ENCODE data around the gene VEGFA. TPM values are rescaled to one million over a fixed set of nuclear protein-coding genes. Genes with fewer than 3 reads are reported as not detected.

VEGFA gene
- total and polyA plus RNA-seq, 5 donors: 163 to 296 (median 246) TPM

- WGBS: 95% methylated on average over 16 of the region's 16 CpGs
- intact Hi-C loops (cut with DNase I): no loop called here
- Histone ChIP-seq H3K27ac (ENCODE audit: low read length) (no peak overlapping the region), H3K4me3 (ENCODE audit: low read length) (no peak overlapping the region), H3K4me1 (ENCODE audit: control insufficient read depth, insufficient read depth, low read length) (no peaks in the 10 kb centered on the region), H3K27me3 (ENCODE audit: control insufficient read depth, insufficient read depth) (no peaks in the 10 kb centered on the region), H3K9me3 (ENCODE audit: control insufficient read depth, low read length) (no peaks in the 10 kb centered on the region)
- DNase-seq (no peak), ATAC-seq (no peak)
Measured at GRCh38 chr6:43744931-43745727, 24.9 kb upstream of the VEGFA start.

- intact Hi-C loops (cut with DNase I): no loop called here
- H3K4me3 ChIP-seq (ENCODE audit: low read length): no peak overlapping the region
- no peaks in the 10 kb centered on the region for H3K9me3 ChIP-seq (ENCODE audit: control insufficient read depth, low read length)
- no peak overlapping the region for H3K27ac ChIP-seq (ENCODE audit: low read length)
- no peak for ATAC-seq
- H3K27me3 ChIP-seq (ENCODE audit: control insufficient read depth, insufficient read depth): no peaks in the 10 kb centered on the region
- WGBS: 91% methylated on average over 2 of the region's 2 CpGs
- no peak for DNase-seq
- H3K4me1 ChIP-seq (ENCODE audit: control insufficient read depth, insufficient read depth, low read length): no peaks in the 10 kb centered on the region
Measured at GRCh38 chr6:43746071-43746470, 23.9 kb upstream of the VEGFA start.

GRCh38 chr6:43746613-43747102, 23.4 kb upstream of the VEGFA start:
- ATAC-seq (peak; percentile 23 to 54), DNase-seq (peak; percentile 52 to 81 (median 75))
- Histone ChIP-seq H3K27me3 (ENCODE audit: control insufficient read depth, insufficient read depth) (no peaks in the 10 kb centered on the region), H3K4me1 (ENCODE audit: control insufficient read depth, insufficient read depth, low read length) (no peaks in the 10 kb centered on the region), H3K27ac (ENCODE audit: low read length) (no peak overlapping the region), H3K4me3 (ENCODE audit: low read length) (no peak overlapping the region), H3K9me3 (ENCODE audit: control insufficient read depth, low read length) (no peaks in the 10 kb centered on the region)
- intact Hi-C loops (cut with DNase I): no loop called here
- WGBS: 31% methylated on average over 13 of the region's 13 CpGs

- Histone ChIP-seq H3K27ac (ENCODE audit: low read length) (no peak overlapping the region), H3K4me3 (ENCODE audit: low read length) (no peak overlapping the region), H3K9me3 (ENCODE audit: control insufficient read depth, low read length) (no peaks in the 10 kb centered on the region), H3K27me3 (ENCODE audit: control insufficient read depth, insufficient read depth) (no peaks in the 10 kb centered on the region), H3K4me1 (ENCODE audit: control insufficient read depth, insufficient read depth, low read length) (no peaks in the 10 kb centered on the region)
- intact Hi-C loops (cut with DNase I): no loop called here
- DNase-seq (no peak), ATAC-seq (no peak)
- 89% methylated on average over 4 of the region's 4 CpGs for WGBS
Measured at GRCh38 chr6:43747784-43748183, 22.2 kb upstream of the VEGFA start.

GRCh38 chr6:43748765-43749164, 21.2 kb upstream of the VEGFA start:
- Histone ChIP-seq H3K27ac (ENCODE audit: low read length) (no peak overlapping the region), H3K9me3 (ENCODE audit: control insufficient read depth, low read length) (no peaks in the 10 kb centered on the region), H3K4me3 (ENCODE audit: low read length) (no peak overlapping the region), H3K27me3 (ENCODE audit: control insufficient read depth, insufficient read depth) (no peaks in the 10 kb centered on the region), H3K4me1 (ENCODE audit: control insufficient read depth, insufficient read depth, low read length) (no peaks in the 10 kb centered on the region)
- WGBS: 94% methylated on average over 2 of the region's 2 CpGs
- ATAC-seq: no peak
- DNase-seq: no peak
- intact Hi-C loops (cut with DNase I): no loop called here

GRCh38 chr6:43749461-43749860, 20.6 kb upstream of the VEGFA start:
- Histone ChIP-seq H3K9me3 (ENCODE audit: control insufficient read depth, low read length) (no peaks in the 10 kb centered on the region), H3K27me3 (ENCODE audit: control insufficient read depth, insufficient read depth) (no peaks in the 10 kb centered on the region), H3K4me3 (ENCODE audit: low read length) (no peak overlapping the region), H3K4me1 (ENCODE audit: control insufficient read depth, insufficient read depth, low read length) (no peaks in the 10 kb centered on the region), H3K27ac (ENCODE audit: low read length) (no peak overlapping the region)
- WGBS: 59% methylated on average over 2 of the region's 2 CpGs
- ATAC-seq: no peak
- intact Hi-C loops (cut with DNase I): no loop called here
- peak in 1 of 3 donors; percentile 4 for DNase-seq

GRCh38 chr6:43750622-43751021, 19.4 kb upstream of the VEGFA start:
- no peaks in the 10 kb centered on the region for H3K4me1 ChIP-seq (ENCODE audit: control insufficient read depth, insufficient read depth, low read length)
- ATAC-seq (no peak), DNase-seq (no peak)
- intact Hi-C loops (cut with DNase I): no loop called here
- no peaks in the 10 kb centered on the region for H3K27me3 ChIP-seq (ENCODE audit: control insufficient read depth, insufficient read depth)
- 83% methylated on average over 3 of the region's 3 CpGs for WGBS
- no peak overlapping the region for H3K4me3 ChIP-seq (ENCODE audit: low read length)
- no peak overlapping the region for H3K27ac ChIP-seq (ENCODE audit: low read length)
- no peaks in the 10 kb centered on the region for H3K9me3 ChIP-seq (ENCODE audit: control insufficient read depth, low read length)

GRCh38 chr6:43753570-43754183, 16.3 kb upstream of the VEGFA start:
- intact Hi-C loops (cut with DNase I): no loop called here
- ATAC-seq: peak in 1 of 2 donors; percentile 27
- WGBS: 86% methylated on average over 3 of the region's 3 CpGs

GRCh38 chr6:43757966-43758616, 11.9 kb upstream of the VEGFA start:
- ATAC-seq: no peak
- Histone ChIP-seq H3K9me3 (ENCODE audit: control insufficient read depth, low read length) (no peaks in the 10 kb centered on the region), H3K27me3 (ENCODE audit: control insufficient read depth, insufficient read depth) (no peaks in the 10 kb centered on the region), H3K4me1 (ENCODE audit: control insufficient read depth, insufficient read depth, low read length) (no peaks in the 10 kb centered on the region), H3K4me3 (ENCODE audit: low read length) (no peak overlapping the region), H3K27ac (ENCODE audit: low read length) (no peak overlapping the region)
- DNase-seq: peak in 1 of 3 donors; percentile 18
- WGBS: 70% methylated on average over 9 of the region's 9 CpGs
- intact Hi-C loops (cut with DNase I): loop anchor here in 1 of 4 donors (5.0 kb wide), 1 partner anchor 96 kb away; no protein-coding TSS in a partner anchor

More at GRCh38 chr6:43753570-43754183, 16.3 kb upstream of the VEGFA start:
- H3K27ac ChIP-seq (ENCODE audit: low read length): no peak overlapping the region
- no peaks in the 10 kb centered on the region for H3K9me3 ChIP-seq (ENCODE audit: control insufficient read depth, low read length)
- no peaks in the 10 kb centered on the region for H3K4me1 ChIP-seq (ENCODE audit: control insufficient read depth, insufficient read depth, low read length)
- H3K4me3 ChIP-seq (ENCODE audit: low read length): no peak overlapping the region
- no peak for DNase-seq
- H3K27me3 ChIP-seq (ENCODE audit: control insufficient read depth, insufficient read depth): no peaks in the 10 kb centered on the region

- 63% methylated on average over 9 of the region's 9 CpGs for WGBS
- H3K27ac ChIP-seq (ENCODE audit: low read length): no peak overlapping the region
- DNase-seq: peak in 1 of 3 donors; percentile 66
- no peaks in the 10 kb centered on the region for H3K27me3 ChIP-seq (ENCODE audit: control insufficient read depth, insufficient read depth)
- no peak overlapping the region for H3K4me3 ChIP-seq (ENCODE audit: low read length)
- peak; percentile 50 to 55 for ATAC-seq
- H3K4me1 ChIP-seq (ENCODE audit: control insufficient read depth, insufficient read depth, low read length): no peaks in the 10 kb centered on the region
- intact Hi-C loops (cut with DNase I): loop anchor here in 1 of 4 donors (5.0 kb wide), 1 partner anchor 96 kb away; no protein-coding TSS in a partner anchor
- H3K9me3 ChIP-seq (ENCODE audit: control insufficient read depth, low read length): no peaks in the 10 kb centered on the region
Measured at GRCh38 chr6:43758617-43759050, 11.4 kb upstream of the VEGFA start.

All from right cardiac atrium (tissue), 5 donors.